ENCODE results near the gene SPTAN1. TPM values are rescaled to one million over a fixed set of nuclear protein-coding genes. Genes with fewer than 3 reads are reported as not detected.

Gene SPTAN1
- total and polyA plus RNA-seq, 2 of the 4 experiments (the other 2 are of a cell fraction), result 275 to 327 TPM

- in situ Hi-C loops (cut with MboI; ENCODE audit: low sequenced_read_pairs), result no loop called here
- peaks cover 84% of the 10 kb centered on the region for H3K36me3 ChIP-seq (ENCODE audit: control insufficient read depth, insufficient read depth, low read length)
Observed at GRCh38 chr9:128627127-128627715, 74.8 kb downstream of the SPTAN1 start.

More at GRCh38 chr9:128627127-128627715, 74.8 kb downstream of the SPTAN1 start:
- BruUV-seq (replicated peaks), result no TSS peak
- no peaks in the 10 kb centered on the region for H3K9me3 ChIP-seq (ENCODE audit: control insufficient read depth, insufficient read depth, low read length)
- no peak for ATAC-seq (ENCODE audit: low read depth)
- no peaks in the 10 kb centered on the region for H3K4me1 ChIP-seq (ENCODE audit: control insufficient read depth, insufficient read depth, low read length)
- dilution Hi-C loops (cut with HindIII; ENCODE audit: low sequenced_read_pairs, unreplicated experiment), result no loop called here
- H2BK5ac ChIP-seq (ENCODE audit: low read depth, low read length, poor library complexity, severe bottlenecking), result no peak overlapping the region
- no peak overlapping the region for H4K91ac ChIP-seq (ENCODE audit: insufficient read depth, low read depth, low read length)
- TF ChIP-seq MAFK (IDR thresholded peaks at IDR 0.05; ENCODE audit: low read depth, low read length) (no peak), SMC3 (IDR thresholded peaks at IDR 0.05; ENCODE audit: low read depth, low read length) (no peak), MXI1 (IDR thresholded peaks at IDR 0.05; ENCODE audit: borderline replicate concordance, low read depth, low read length) (no peak), POLR2A (IDR thresholded peaks at IDR 0.05; ENCODE audit: low read depth, low read length) (no peak), CTCF (conservative IDR thresholded peaks at IDR 0.05; ENCODE audit: low read depth, low read length) (no peak), ELK1 (IDR thresholded peaks at IDR 0.05; ENCODE audit: borderline replicate concordance, low read depth, low read length) (no peak), FOS (IDR thresholded peaks at IDR 0.05; ENCODE audit: low read depth, low read length) (no peak), BHLHE40 (IDR thresholded peaks at IDR 0.05; ENCODE audit: low read depth, low read length) (no peak), RCOR1 (IDR thresholded peaks at IDR 0.05; ENCODE audit: insufficient replicate concordance, low read length) (no peak), CEBPB (IDR thresholded peaks at IDR 0.05; ENCODE audit: low read depth, low read length) (no peak), USF2 (IDR thresholded peaks at IDR 0.05; ENCODE audit: low read depth, low read length) (no peak), MAZ (IDR thresholded peaks at IDR 0.05; ENCODE audit: borderline replicate concordance, low read depth, low read length) (no peak), RFX5 (IDR thresholded peaks at IDR 0.05; ENCODE audit: low read depth, low read length) (no peak), RAD21 (IDR thresholded peaks at IDR 0.05; ENCODE audit: low read length) (no peak), NFE2L2 (IDR thresholded peaks at IDR 0.05; ENCODE audit: low read depth, low read length) (no peak), CHD1 (IDR thresholded peaks at IDR 0.05; ENCODE audit: low read depth, low read length) (no peak)
- H2BK20ac ChIP-seq (ENCODE audit: low read depth, low read length), result no peak overlapping the region
- no peak overlapping the region for H4K8ac ChIP-seq (ENCODE audit: low read depth in 2 of 2, low read length in 2 of 2)
- 89% methylated on average over 3 of the region's 15 CpGs; no CpG with 5 or more reads in 1 of the 2 experiments for WGBS, 2 experiments (ENCODE audit: extremely low coverage in 2 of 2, insufficient read length in 1 of 2)
- no peak overlapping the region for H3K14ac ChIP-seq (replicated peaks; ENCODE audit: low read depth, low read length)
- no peaks in the 10 kb centered on the region for H3K9me1 ChIP-seq (ENCODE audit: insufficient read depth, low read length)
- H3K56ac ChIP-seq (ENCODE audit: extremely low read depth, insufficient read depth, low read length), result no peak overlapping the region
- no peak overlapping the region for H3K9ac ChIP-seq (ENCODE audit: low read depth, low read length)
- H3K27ac ChIP-seq (ENCODE audit: insufficient read depth, low read length), result no peak overlapping the region
- no peak overlapping the region for H3K4me3 ChIP-seq (ENCODE audit: insufficient read depth, low read depth, low read length)
- no peak overlapping the region for H2AFZ ChIP-seq (replicated peaks; ENCODE audit: low read length, poor library complexity)
- H2AK9ac ChIP-seq (replicated peaks; ENCODE audit: low read depth, low read length, poor library complexity), result no peak overlapping the region
- ChIA-PET CTCF (no interaction called here), POLR2A (ENCODE audit: unreplicated experiment) (no interaction called here)
- no peak for DNase-seq
- H2BK15ac ChIP-seq (ENCODE audit: low read depth, low read length), result no peak overlapping the region
- H3K4me2 ChIP-seq (ENCODE audit: low read depth, low read length), result no peak overlapping the region
- intact Hi-C loops (cut with micrococcal nuclease), result no loop called here
- H4K5ac ChIP-seq (ENCODE audit: low read depth, low read length), result no peak overlapping the region
- no peaks in the 10 kb centered on the region for H3K27me3 ChIP-seq (ENCODE audit: control insufficient read depth, insufficient read depth, low read length)
- H2BK120ac ChIP-seq (ENCODE audit: low read depth, low read length), result no peak overlapping the region
- peaks cover 3% of the 10 kb centered on the region; the same call in 1 of the 2 replicates for H4K20me1 ChIP-seq (ENCODE audit: insufficient read depth, low read length)
- no peak overlapping the region for H3K4ac ChIP-seq (ENCODE audit: low read depth, low read length)
- no peak overlapping the region for H3K23ac ChIP-seq (ENCODE audit: low read depth, low read length)
- no peak overlapping the region for H3K18ac ChIP-seq (ENCODE audit: low read depth, low read length)
- H2AK5ac ChIP-seq (ENCODE audit: low read depth, low read length), result no peak overlapping the region
- H3K79me1 ChIP-seq (ENCODE audit: low read depth in 1 of 2, low read length in 2 of 2), result peaks cover 3 to 24% of the 10 kb centered on the region in 2 experiments; a peak in 3 of 4 replicates
